Upper lobe of right lung (tissue), 1 donor: ENCODE data around the gene BRD4. TPM values are rescaled to one million over a fixed set of nuclear protein-coding genes. Genes with fewer than 3 reads are reported as not detected.

ENCODE experiments used
- ATAC-seq: fragments of 200-7000 bp; cut with Tn5 transposase; one replicate; pipeline ENCODE4 v1.9.1; 2020; ENCODE audit warnings: mild to moderate bottlenecking, moderate library complexity
- DNase-seq: peaks from one replicate; pipeline ENCODE4 v3.0.0-alpha.2; 2020
- H3K27ac ChIP-seq: fragments of 200-600 bp; one replicate; pipeline ENCODE4 v1.8.0; 2022
- H3K27me3 ChIP-seq: fragments of 200-600 bp; one replicate; pipeline ENCODE4 v1.8.0; 2022; ENCODE audit warnings: mild to moderate bottlenecking
- H3K36me3 ChIP-seq: fragments of 200-600 bp; one replicate; pipeline ENCODE4 v1.8.0; 2022
- H3K4me1 ChIP-seq: fragments of 200-600 bp; one replicate; pipeline ENCODE4 v1.8.0; 2022
- H3K4me3 ChIP-seq: fragments of 200-600 bp; one replicate; pipeline ENCODE4 v1.8.0; 2022; ENCODE audit warnings: mild to moderate bottlenecking
- H3K9me3 ChIP-seq: fragments of 200-600 bp; one replicate; pipeline ENCODE4 v1.8.0; 2022
- intact Hi-C: fragments of 100-400 bp; cut with DNase I; formaldehyde crosslinking; loops from one replicate; pipeline ENCODE4 v1.11.0; 2022
- total RNA-seq: library from RNA; stranded (reverse); fragmentation: NEBNext Ultra II Directional; extraction: Animal tissue kit (Norgen Biotek cat#: 25700); gene quantifications from one replicate; pipeline ENCODE4 v1.2.1, GENCODE V29; 2021
- TF ChIP-seq, protein P1 (sequence below): fragments of 200-600 bp; IDR thresholded peaks from one replicate; pipeline ENCODE4 v1.8.0; 2022; ENCODE audit warnings: antibody characterized with exemption
- donor health status: DM: no; HTN: yes; CAD: no; lungs with severe emphysema.

BRD4 gene
- total RNA-seq, 1 donor from 2014 or later = 101 TPM

DNA sequence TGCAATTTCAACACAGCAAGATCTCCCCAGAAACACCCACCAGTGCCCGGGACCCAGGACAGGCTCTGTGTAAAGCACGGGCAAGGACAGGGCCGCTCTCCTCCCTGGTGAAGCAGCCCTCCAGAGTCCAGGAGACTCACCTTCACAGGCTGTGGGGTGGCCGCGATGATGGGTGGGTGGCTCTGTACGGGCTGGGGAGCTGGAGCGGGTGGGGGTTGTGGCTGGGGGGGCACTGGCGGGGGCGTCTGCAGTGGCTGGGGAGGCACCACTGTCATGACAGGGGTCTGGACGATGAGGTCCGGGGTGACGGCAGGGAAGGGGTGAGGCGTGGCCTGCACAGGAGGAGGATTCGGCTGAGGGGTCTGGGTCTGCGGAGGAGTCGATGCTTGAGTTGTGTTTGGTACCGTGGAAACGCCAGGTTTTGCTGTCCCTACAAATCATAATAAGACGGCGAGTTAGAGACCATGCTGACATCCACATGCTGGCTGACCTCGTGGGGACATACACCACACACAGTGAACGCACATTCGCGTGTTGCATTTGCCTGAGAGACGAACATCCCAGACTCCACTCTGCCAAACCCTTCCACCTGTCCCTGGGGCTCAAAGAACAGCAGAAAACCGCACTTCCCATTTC, 67.0 kb downstream of the BRD4 start:
- intact Hi-C loops = no loop called here
- ATAC-seq (no peak), DNase-seq (no peak)
- TF ChIP-seq, protein P1, sequence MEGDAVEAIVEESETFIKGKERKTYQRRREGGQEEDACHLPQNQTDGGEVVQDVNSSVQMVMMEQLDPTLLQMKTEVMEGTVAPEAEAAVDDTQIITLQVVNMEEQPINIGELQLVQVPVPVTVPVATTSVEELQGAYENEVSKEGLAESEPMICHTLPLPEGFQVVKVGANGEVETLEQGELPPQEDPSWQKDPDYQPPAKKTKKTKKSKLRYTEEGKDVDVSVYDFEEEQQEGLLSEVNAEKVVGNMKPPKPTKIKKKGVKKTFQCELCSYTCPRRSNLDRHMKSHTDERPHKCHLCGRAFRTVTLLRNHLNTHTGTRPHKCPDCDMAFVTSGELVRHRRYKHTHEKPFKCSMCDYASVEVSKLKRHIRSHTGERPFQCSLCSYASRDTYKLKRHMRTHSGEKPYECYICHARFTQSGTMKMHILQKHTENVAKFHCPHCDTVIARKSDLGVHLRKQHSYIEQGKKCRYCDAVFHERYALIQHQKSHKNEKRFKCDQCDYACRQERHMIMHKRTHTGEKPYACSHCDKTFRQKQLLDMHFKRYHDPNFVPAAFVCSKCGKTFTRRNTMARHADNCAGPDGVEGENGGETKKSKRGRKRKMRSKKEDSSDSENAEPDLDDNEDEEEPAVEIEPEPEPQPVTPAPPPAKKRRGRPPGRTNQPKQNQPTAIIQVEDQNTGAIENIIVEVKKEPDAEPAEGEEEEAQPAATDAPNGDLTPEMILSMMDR = no peak
- Histone ChIP-seq H3K27ac (peak overlapping the region; percentile 72), H3K4me1 (peaks cover 48% of the 10 kb centered on the region), H3K36me3 (peaks cover 71% of the 10 kb centered on the region), H3K9me3 (no peaks in the 10 kb centered on the region), H3K27me3 (no peaks in the 10 kb centered on the region), H3K4me3 (no peak overlapping the region)

DNA sequence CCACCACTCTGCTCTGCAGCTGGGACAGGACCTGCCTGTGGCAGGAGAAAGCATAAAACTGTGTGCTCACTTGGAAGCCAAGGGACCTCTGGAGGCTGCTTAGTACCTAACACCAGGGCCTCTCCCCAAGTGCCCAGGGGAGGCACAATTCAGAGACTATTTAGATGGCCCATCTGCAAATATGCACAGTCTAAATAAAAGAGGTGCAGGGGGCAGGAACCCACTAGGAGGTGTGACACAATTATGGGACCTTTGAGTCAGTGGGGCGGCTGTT, 67.5 kb downstream of the BRD4 start:
- no peak overlapping the region for H3K4me3 ChIP-seq
- DNase-seq (no peak), ATAC-seq (no peak)
- H3K27me3 ChIP-seq = no peaks in the 10 kb centered on the region
- intact Hi-C loops = no loop called here
- peaks cover 48% of the 10 kb centered on the region for H3K4me1 ChIP-seq
- H3K27ac ChIP-seq = peak overlapping the region; percentile 72
- peaks cover 74% of the 10 kb centered on the region for H3K36me3 ChIP-seq
- no peaks in the 10 kb centered on the region for H3K9me3 ChIP-seq
- TF ChIP-seq, protein P1 = no peak

DNA sequence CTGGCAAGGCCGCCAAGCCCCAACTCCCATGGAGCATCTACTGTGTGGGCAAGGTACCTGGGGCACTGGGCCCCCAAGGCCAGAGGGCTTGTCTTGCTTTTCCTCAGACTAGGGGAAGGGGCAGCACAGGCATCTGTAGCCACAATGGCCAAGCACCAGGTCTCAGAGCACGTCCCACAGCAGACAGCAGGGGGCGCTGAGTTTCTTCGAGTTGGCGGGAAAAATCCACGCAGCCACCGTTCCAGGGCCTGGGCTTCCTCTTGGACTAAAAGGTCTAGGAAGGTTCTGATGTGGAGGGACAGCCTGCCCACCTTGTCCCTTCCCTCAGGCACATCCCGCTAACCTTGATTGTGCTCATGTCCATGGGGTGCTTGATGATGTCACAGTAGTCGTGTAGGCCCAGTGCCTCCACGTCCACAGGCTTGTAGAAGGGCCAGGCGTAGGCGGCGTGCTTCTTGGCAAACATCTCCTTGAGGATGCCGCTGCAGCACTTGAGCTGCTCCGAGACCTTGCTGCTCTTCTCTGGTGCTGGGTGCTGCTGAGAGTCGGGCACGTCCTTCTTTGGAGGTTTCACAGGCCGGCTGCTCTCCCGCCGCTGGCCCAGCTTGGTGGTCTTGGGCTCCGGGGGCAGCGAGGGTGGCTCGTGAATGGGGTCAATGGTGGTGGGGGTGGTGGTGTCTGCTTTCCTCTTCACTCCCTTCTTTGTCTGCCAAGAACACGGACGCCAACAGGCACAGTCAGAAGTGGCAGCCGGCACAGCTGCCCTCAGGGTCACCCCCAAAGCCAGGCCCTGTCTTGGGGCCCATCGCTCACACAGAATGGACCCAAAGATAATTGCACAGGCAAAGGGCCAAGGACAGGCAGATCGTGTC, 68.0 kb downstream of the BRD4 start:
- intact Hi-C loops = no loop called here

DNA sequence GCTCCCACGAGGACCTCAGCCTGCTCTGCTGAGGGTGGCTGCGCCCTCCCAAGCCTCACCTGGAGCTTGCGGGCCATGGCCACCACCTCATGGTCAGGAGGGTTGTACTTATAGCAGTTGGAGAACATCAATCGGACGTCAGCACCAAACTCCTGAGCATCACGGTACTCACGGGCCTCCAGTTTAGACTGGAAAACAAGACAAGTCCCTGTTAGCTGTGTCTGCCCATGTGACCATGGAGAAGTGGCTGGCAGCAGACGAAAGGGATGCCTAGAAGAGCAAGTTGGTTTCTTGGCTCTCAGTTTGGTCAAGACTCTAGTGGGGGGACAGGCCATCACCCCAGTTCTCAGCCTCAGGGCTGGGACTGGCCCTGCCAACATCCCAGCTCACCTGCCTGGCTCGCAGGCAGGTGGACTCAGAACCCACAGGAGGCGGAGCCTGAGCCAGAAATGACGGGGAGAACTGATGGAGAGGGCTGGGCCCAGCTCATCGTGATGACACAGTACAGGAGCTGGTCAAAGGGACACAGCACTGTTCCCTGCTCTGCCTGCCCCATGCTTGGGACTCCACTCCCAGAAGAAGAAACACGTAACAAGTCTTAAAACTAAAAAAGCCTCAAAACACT, 68.9 kb downstream of the BRD4 start:
- Histone ChIP-seq H3K27ac (peak overlapping the region; percentile 72), H3K4me1 (peaks cover 41% of the 10 kb centered on the region), H3K36me3 (peaks cover 84% of the 10 kb centered on the region), H3K4me3 (no peak overlapping the region), H3K27me3 (no peaks in the 10 kb centered on the region), H3K9me3 (no peaks in the 10 kb centered on the region)
- DNase-seq (no peak), ATAC-seq (no peak)
- TF ChIP-seq, protein P1 = no peak
- intact Hi-C loops = no loop called here

More for the DNA sequence above, 68.0 kb downstream of the BRD4 start:
- ATAC-seq = peak; percentile 76
- Histone ChIP-seq H3K27me3 (no peaks in the 10 kb centered on the region), H3K36me3 (peaks cover 79% of the 10 kb centered on the region), H3K4me3 (no peak overlapping the region), H3K9me3 (no peaks in the 10 kb centered on the region), H3K4me1 (peaks cover 47% of the 10 kb centered on the region), H3K27ac (peak overlapping the region; percentile 72)
- TF ChIP-seq, protein P1 = peak; percentile 78
- peak; percentile 86 for DNase-seq

DNA sequence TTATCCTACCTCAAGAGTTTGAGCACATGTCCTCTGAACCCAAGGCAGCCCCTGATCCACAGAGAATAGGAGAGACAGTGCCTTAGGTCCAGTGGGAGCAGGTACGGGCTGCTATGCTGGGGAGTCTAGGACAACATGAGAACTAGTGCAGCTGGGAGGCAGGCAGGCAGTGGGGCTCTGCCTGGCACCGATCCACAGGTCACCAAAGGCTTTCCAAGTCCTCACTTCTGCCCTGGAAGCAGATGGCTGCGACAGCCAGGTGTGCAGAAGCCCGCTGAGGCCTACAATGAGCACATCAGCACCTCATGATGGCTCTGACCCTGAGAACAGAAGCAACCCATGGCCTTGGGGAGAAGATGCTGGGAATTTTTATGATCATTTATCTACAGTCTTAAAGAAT, 70.3 kb downstream of the BRD4 start:
- no peak for DNase-seq
- TF ChIP-seq, protein P1 = no peak
- Histone ChIP-seq H3K27me3 (no peaks in the 10 kb centered on the region), H3K4me1 (peaks cover 32% of the 10 kb centered on the region), H3K9me3 (no peaks in the 10 kb centered on the region), H3K27ac (no peak overlapping the region), H3K4me3 (no peak overlapping the region), H3K36me3 (peaks cover 91% of the 10 kb centered on the region)
- intact Hi-C loops = no loop called here
- ATAC-seq = no peak
